Kidney epithelial cell (primary cell): ENCODE data around the gene MEIOSIN. TPM values are rescaled to one million over a fixed set of nuclear protein-coding genes. Genes with fewer than 3 reads are reported as not detected.

Experiments
- DNase-seq: peaks from one replicate; pipeline ENCODE4 v3.0.0-alpha.2; 2010; ENCODE audit warnings: low read depth
- H3K27me3 ChIP-seq: 2 replicates; pipeline ENCODE4 v1.6.0; 2011; ENCODE audit warnings: low read length; ENCODE audit not compliant: control insufficient read depth, insufficient read depth
- H3K36me3 ChIP-seq: 2 replicates; pipeline ENCODE4 v1.5.1; 2011; ENCODE audit warnings: low read length; ENCODE audit not compliant: control insufficient read depth, insufficient read depth
- H3K4me3 ChIP-seq: 2 replicates; pipeline ENCODE4 v1.5.1; 2011; ENCODE audit warnings: low read depth, mild to moderate bottlenecking, control low read depth, low read length
- CTCF ChIP-seq: IDR thresholded peaks from 2 replicates; pipeline ENCODE4 v1.5.1; 2011; ENCODE audit warnings: mild to moderate bottlenecking, moderate library complexity, low read length, control low read depth, inconsistent platforms; ENCODE audit not compliant: insufficient read depth, poor library complexity, severe bottlenecking
- total RNA-seq: library from RNA; depleted of rRNA; stranded (reverse); fragments of >200 nt; gene quantifications from 2 replicates; pipeline ENCODE4 v1.2.3, GENCODE V29; 2015

Gene MEIOSIN
- total RNA-seq, 1 donor from 2014 or later = not detected

- Histone ChIP-seq H3K27me3 (no peaks in the 10 kb centered on the region), H3K4me3 (no peak overlapping the region), H3K36me3 (no peaks in the 10 kb centered on the region)
- no peak for TF ChIP-seq CTCF
- no peak for DNase-seq
Observed at GRCh38 chr19:45711851-45712698, 21.2 kb upstream of the MEIOSIN start.

GRCh38 chr19:45712699-45713067, 20.6 kb upstream of the MEIOSIN start:
- no peak for TF ChIP-seq CTCF
- no peak for DNase-seq
- Histone ChIP-seq H3K4me3 (no peak overlapping the region), H3K36me3 (no peaks in the 10 kb centered on the region), H3K27me3 (no peaks in the 10 kb centered on the region)

GRCh38 chr19:45713141-45713540, 20.1 kb upstream of the MEIOSIN start:
- no peak for TF ChIP-seq CTCF
- no peaks in the 10 kb centered on the region for H3K36me3 ChIP-seq
- DNase-seq = no peak
- no peak overlapping the region for H3K4me3 ChIP-seq
- no peaks in the 10 kb centered on the region for H3K27me3 ChIP-seq

- Histone ChIP-seq H3K36me3 (no peaks in the 10 kb centered on the region), H3K27me3 (no peaks in the 10 kb centered on the region), H3K4me3 (no peak overlapping the region)
- no peak for DNase-seq
- TF ChIP-seq CTCF = no peak
Observed at GRCh38 chr19:45715139-45715538, 18.1 kb upstream of the MEIOSIN start.

GRCh38 chr19:45716359-45717130, 16.7 kb upstream of the MEIOSIN start:
- DNase-seq = no peak
- no peak for TF ChIP-seq CTCF
- Histone ChIP-seq H3K36me3 (no peaks in the 10 kb centered on the region), H3K4me3 (peak overlapping the region; percentile 80), H3K27me3 (no peaks in the 10 kb centered on the region)
